Adipose tissue (tissue), 3 donors: ENCODE measurements around the gene TMEM184A. TPM values are rescaled to one million over a fixed set of nuclear protein-coding genes. Genes with fewer than 3 reads are reported as not detected.

Source experiments
- polyA plus RNA-seq, 3 donors: library from polyadenylated mRNA; stranded (reverse); fragments of 200-250 nt; gene quantifications; one replicate each; pipeline ENCODE4 v1.2.3, GENCODE V29; 2013
- donor health status: healthy with polysubstance abuse.
- donor health status: Bipolar disorder and iron deficiency.
- donor health status: healthy.

Gene TMEM184A
- polyA plus RNA-seq, 3 donors, result 0.34 to 16.8 (median 0.91) TPM

Other genes with a start within 250 kb of the TMEM184A start
- 10 to 100 TPM in 2 of 3 donors, 1 to 10 TPM in 1; 8.5 to 24.2 (median 20.9) TPM for gene MICALL2, start 96.7 kb downstream of the TMEM184A start, polyA plus RNA-seq
- 10 to 100 TPM; 44.8 to 54.7 (median 49.1) TPM for gene INTS1, start 51.8 kb downstream of the TMEM184A start, polyA plus RNA-seq
- 10 to 100 TPM; 23.9 to 64.1 (median 45.5) TPM for gene MAFK, start 25.5 kb downstream of the TMEM184A start, polyA plus RNA-seq
- gene PSMG3, start 13.8 kb upstream of the TMEM184A start, polyA plus RNA-seq, result 10 to 100 TPM; 21.3 to 41.8 (median 34.7) TPM
- gene ELFN1, start 114.1 kb upstream of the TMEM184A start, polyA plus RNA-seq, result 1 to 10 TPM in 1 of 3 donors, under 1 TPM in 2; 0.58 to 5.5 (median 0.67) TPM